Measurements from ENCODE around the gene SLC7A1. TPM values are rescaled to one million over a fixed set of nuclear protein-coding genes. Genes with fewer than 3 reads are reported as not detected.

SLC7A1 gene
- total RNA-seq, 6 donors from 2014 or later = 2.1 to 38.0 (median 21.5) TPM

DNA sequence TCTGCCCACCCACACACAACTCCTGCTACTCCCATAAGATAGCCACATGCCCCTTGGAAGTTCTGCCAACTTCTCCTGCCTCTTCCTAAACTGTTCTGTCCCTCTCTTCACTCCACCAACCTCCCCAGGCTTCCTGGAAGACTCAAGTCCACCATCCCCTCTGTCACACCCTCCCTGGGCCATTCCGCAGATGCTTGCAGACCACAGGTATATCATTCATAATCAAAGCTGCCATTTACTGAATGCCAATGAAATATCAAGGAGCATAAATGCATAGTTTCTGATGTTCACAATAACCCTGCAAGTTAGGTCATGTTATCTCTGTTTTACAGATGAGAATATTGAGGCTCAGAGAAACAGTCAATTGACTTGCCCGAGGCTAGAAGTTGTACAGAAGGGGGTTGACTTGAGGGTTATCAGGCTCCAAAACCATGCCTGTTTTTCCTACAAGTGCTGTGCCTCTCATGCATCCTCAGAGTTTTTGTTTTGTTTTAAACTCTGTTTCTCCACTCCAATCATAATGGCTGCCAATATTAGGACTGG lies 135.6 kb downstream of the SLC7A1 start:
- Histone ChIP-seq H3K4me1 (no peaks in the 10 kb centered on the region), H3K27me3 (no peaks in the 10 kb centered on the region), H3K9me3 (no peaks in the 10 kb centered on the region), H3K4me3 (no peak overlapping the region), H3K36me3 (no peaks in the 10 kb centered on the region), H3K27ac (no peak overlapping the region)
- ATAC-seq (ENCODE audit: low FRiP score in 2 of 2) (no peak), DNase-seq (no peak)
- TF ChIP-seq, protein P1, sequence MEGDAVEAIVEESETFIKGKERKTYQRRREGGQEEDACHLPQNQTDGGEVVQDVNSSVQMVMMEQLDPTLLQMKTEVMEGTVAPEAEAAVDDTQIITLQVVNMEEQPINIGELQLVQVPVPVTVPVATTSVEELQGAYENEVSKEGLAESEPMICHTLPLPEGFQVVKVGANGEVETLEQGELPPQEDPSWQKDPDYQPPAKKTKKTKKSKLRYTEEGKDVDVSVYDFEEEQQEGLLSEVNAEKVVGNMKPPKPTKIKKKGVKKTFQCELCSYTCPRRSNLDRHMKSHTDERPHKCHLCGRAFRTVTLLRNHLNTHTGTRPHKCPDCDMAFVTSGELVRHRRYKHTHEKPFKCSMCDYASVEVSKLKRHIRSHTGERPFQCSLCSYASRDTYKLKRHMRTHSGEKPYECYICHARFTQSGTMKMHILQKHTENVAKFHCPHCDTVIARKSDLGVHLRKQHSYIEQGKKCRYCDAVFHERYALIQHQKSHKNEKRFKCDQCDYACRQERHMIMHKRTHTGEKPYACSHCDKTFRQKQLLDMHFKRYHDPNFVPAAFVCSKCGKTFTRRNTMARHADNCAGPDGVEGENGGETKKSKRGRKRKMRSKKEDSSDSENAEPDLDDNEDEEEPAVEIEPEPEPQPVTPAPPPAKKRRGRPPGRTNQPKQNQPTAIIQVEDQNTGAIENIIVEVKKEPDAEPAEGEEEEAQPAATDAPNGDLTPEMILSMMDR (IDR thresholded peaks at IDR 0.05) = no peak
- WGBS, 2 donors = 82 to 87% methylated on average over 2 of the region's 2 CpGs

Data from upper lobe of left lung (tissue), 6 donors.